ENCODE measurements around the gene CDK10.
A peak's percentile ranks its signal among the peaks of the same experiment; 100 is the strongest.

CDK10 gene

GRCh38 chr16:89739383-89739782 lies 52.9 kb downstream of the CDK10 start:
- Mint-ChIP-seq H3K4me1 (ENCODE audit: low read depth) (peaks cover 22% of the 10 kb centered on the region), H3K27ac (peak overlapping the region; percentile 41), H3K4me3 (no peak overlapping the region), H3K9me3 (no peaks in the 10 kb centered on the region), H3K36me3 (ENCODE audit: low read depth) (peaks cover 79% of the 10 kb centered on the region), H3K27me3 (no peaks in the 10 kb centered on the region)

GRCh38 chr16:89741342-89742014 lies 55.0 kb downstream of the CDK10 start:
- Mint-ChIP-seq H3K4me1 (ENCODE audit: low read depth) (peaks cover 18% of the 10 kb centered on the region), H3K9me3 (no peaks in the 10 kb centered on the region), H3K27ac (no peak overlapping the region), H3K36me3 (ENCODE audit: low read depth) (peaks cover 71% of the 10 kb centered on the region), H3K27me3 (no peaks in the 10 kb centered on the region), H3K4me3 (no peak overlapping the region)

DNA sequence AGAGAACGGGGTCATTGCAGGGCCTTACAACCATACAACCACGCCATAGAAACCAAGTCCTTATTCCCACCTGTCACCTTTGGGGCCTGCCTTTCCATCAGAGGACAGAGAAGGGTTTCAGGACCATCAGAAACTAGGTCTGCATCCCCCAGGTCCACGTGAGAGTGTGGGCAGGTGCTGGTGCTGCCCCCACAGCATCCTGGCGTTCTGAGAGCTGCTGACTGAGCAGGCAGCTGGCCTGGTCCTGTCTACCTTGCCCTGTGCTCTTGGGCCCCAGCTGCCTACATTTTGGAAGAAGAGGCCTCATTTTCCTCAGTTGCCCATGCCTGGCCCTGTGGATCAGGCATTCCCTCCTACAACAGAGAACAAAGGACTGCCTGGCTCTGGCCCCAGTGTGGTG lies 56.5 kb downstream of the CDK10 start:
- Mint-ChIP-seq H3K27me3 (no peaks in the 10 kb centered on the region), H3K27ac (peak overlapping the region; percentile 38), H3K4me1 (ENCODE audit: low read depth) (peaks cover 4% of the 10 kb centered on the region), H3K36me3 (ENCODE audit: low read depth) (peaks cover 68% of the 10 kb centered on the region), H3K4me3 (no peak overlapping the region), H3K9me3 (no peaks in the 10 kb centered on the region)

DNA sequence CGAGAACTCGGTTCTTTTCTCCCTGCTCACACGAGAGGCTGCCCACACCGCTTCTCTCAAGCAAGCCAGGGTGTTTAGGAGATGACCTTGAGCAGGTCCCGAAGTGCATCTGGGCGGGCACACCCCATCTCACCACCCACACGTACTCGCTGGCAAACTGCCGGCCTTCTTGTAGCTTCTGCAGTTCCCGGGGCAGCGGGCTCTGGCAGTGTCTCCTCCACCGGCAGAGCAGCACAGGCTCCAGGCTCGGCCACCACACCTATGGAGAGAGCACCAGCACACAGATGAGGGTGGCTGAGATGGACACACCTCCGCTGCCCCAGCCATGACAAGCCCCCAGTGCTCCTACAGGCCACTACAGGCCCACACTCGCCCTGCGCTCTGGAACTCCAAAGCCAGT lies 58.3 kb downstream of the CDK10 start:
- peaks cover 68% of the 10 kb centered on the region for H3K36me3 Mint-ChIP-seq (ENCODE audit: low read depth)
- no peak overlapping the region for H3K4me3 Mint-ChIP-seq
- H3K27ac Mint-ChIP-seq = no peak overlapping the region

More for the DNA sequence above, 58.3 kb downstream of the CDK10 start:
- H3K4me1 Mint-ChIP-seq (ENCODE audit: low read depth) = peaks cover 13% of the 10 kb centered on the region
- no peaks in the 10 kb centered on the region for H3K9me3 Mint-ChIP-seq
- H3K27me3 Mint-ChIP-seq = no peaks in the 10 kb centered on the region
